ENCODE results near the gene LGI4.
"Not testable (repeated sequence)": the region's sequence is repeated elsewhere in the genome, so short reads cannot be mapped to it uniquely, and the experiment has no call there.

LGI4 gene

DNA sequence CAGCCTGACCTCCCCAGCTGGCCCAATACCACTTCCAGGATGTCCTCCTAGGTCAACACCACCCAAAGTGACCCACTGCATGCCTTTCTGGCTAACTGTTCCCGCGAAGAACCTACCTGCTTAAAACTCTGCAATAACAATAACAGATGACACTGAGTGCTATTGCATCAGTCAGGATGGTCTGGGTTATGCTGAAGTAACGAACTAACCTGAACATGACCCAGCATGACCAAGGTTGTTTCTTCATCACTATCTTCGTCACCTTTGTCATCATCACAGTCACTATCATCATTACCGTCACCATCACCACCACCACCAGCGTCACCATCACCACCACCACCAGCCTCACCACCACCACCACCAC is 29.8 kb downstream of the LGI4 start:
- no peak for DNase-seq

DNA sequence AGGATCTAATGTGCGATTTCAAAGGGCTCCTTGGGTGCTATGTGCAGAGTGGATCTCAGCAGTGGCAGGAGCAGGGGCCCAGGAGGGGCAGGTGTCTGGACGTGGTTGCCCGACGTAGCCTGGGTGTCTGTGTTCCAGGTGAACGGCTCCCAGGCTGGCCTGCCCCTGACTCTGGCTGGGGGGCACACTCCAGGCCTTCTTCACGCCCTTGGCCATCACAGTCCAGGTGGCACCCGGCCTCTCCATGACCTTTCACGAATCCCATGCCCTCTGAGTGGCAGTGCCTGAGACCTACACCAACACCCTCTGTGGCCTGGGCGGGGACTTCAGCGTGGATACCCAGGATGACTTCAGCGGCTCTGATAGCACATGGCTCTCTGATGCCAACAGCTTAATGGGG is 30.5 kb downstream of the LGI4 start:
- DNase-seq: no peak

DNA sequence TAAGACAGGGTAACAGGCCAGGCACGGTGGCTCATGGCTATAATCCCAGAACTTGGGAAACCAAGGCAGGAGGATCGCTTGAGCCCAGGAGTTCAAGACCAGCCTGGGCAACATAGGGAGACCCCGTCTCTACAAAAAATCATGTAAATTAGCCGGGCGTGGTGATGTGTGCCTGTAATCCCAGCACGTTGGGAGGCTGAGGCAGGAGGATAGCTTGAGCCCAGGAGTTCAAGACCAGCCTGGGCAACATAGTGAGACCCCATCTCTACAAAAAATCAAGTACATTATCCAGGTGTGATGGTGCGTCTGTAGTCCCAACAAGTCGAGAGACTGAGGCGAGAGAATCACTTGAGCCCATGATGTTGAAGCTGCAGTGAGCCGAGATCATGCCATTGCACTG is 31.2 kb downstream of the LGI4 start:
- DNase-seq: not testable (repeated sequence)

DNA sequence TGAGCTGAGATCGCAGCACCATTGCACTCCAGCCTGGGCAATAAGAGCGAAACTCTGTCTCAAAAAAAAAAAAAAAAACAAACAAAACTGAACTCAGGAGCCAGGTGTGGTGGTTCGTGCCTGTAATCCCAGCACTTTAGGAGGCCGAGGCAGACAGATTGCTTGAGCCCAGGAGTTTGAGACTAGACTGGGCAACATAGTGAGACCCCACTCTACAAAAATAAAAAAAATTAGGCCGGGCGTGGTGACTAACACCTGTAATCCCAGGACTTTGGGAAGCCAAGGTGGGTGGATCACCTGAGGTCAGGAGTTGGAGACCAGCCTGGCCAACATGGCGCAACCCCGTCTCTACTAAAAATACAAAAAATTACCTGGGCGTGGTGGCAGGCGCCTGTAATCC is 32.9 kb downstream of the LGI4 start:
- DNase-seq: not testable (repeated sequence)

DNA sequence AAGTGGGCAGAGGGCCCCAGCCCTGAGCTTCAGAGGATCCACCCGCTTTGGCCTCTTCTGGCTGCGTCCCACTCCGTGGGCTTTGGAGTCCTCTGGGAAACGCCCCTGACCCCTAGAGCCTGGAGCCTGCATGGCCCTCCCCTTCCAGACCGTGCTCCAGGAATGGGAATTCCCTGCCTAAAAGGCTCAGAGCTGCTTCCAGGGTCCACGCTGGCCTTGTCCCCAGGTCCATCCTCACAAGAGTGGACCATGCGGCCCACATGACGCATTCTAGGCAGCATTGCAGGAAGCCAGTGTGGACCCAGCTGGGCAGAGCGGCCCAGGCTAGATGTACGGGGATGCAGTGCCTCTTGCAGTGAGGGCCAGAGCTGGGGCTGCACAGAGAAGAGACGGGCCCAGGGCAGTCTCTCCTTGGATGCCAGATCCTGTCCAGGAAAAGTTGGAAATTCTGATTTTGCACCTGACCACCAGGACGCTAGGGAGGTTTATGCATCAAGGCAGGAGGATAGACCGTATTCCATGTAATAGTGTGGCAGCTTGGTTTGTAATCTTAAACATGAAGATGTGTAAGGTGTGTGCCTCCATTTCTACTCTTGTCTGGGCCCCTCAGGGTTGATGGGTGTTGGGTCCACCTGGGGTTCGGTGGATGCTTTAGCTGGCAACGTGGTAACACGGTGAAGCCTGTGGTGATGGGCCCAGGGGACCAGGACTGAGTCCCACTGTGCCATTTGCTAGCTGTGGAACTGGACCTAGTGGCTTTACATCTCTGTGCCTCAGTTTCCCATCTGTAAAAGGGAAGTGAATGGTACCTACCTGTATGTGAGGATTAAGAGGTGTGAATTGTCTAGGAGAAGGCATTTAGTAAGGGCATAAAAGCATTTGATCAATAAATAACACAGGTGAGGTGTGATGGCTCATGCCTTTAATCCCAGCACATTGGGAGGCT is 34.0 kb downstream of the LGI4 start:
- no peak for DNase-seq

DNA sequence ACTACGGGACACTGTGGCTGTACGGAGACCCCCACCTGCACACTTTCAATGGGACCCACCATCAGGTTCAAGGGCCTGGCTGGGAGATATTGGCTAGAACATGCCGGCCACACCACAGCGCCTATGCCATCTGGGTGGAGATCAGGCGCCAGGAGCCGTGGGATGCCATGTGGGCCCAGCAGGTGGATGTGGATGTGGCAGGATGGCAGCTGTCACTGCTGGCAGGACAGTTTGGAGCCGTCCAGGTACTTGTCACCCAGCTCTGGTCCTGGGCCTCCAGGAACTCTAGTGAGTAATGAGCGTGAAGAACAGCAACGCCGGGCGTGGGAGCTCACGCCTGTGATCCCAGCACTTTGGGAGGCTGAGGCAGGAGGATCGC is 35.0 kb downstream of the LGI4 start:
- DNase-seq: no peak

DNA sequence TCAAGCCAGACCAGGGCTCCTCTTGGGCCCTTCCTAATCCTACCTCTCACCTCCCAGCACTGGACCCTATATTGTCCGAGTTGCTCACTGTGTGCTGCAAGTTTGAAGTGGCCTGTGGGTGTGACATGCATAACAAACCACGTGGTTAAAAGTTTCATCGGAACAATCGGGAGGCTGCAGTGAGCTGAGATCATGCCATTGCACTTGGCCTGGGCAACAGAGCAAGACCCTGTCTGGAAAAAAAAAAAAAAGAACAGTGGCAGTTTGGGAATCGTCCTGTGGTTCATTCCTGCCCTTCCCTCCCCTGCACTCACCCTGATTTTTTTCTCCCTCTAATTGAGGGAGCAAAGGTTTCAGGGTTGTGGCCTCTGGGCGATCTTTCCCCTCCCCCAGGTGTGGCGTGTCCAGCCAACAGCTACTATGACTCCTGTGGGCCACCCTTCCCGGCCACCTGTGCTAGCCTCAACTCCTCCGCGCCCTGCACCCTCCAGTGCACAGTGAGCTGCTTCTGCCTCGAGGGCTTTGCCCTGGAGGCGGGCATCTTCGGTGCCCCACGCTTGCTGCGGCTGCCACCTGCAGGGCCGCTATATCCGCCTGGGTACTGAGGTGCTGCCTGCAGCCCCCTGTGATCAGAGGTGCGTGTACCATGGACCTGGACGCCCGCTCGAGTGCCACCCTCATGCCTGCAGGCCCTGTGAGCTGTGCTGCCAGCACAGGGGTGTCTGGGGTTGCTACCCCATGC is 35.5 kb downstream of the LGI4 start:
- DNase-seq: no peak

DNA sequence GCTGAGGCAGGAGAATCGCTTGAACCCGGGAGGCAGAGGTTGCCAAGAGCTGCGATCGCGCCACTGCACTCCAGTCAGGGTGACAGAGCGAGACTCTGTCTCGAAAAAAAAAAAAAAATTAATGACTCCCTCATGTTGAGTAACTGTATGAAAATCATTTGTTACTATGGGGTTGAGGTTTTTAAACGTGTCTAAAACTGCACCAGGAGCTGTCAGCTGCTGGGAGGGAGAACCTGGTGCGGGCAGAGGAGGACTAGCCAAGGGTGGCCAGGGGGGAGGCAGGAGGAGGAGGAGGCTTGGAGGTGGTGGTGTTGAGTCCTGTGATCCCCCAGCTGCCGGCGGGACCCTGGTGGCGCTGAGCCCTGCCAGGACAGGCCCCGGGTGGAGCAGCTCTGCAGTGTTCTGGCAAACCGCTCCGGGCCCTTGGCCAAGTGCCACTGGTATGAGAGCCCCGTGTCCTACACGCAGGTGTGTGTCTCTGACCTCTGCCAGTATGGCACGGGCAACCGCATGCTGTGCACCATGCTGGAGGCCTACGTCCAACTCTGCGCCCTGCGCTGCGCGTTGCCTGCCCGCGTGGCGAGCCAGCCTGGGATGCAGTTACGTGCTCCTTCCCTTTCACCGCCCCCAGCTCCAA is 36.3 kb downstream of the LGI4 start:
- no peak for DNase-seq

DNA sequence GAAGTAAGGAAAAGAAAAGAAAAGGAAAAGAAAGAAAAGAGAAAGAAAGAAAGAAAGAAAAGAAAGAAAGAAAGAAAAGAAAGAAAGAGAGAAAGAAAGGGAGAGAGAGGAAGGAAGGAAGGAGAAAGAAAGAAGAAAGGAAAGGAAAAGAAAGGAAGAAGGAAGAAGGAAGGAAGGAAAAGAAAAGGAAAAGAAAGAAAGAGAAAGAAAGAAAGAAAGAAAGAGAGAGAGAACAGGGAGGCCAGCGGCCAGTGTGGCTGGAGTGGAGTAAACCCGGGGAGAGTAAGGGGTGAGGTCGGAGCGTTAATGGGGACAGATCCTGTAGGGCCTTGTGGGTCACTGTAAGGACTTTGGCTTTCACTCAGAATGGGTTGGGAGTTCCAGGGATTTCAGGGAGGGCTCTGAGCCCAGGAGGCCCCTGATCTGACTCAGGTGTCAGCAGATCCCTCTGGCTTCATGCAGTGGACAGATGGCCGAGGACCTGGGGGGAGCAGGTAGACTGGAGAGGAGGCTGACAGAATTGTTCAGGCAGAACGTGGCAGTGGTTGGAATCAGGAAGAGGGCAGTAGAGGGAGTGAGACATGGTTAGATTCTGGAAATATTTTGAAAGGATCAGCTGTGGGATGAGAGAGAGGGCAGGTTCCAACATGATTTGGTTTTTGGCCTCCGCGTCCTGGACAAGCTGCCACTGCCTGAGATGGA is 39.0 kb downstream of the LGI4 start:
- DNase-seq: peak; percentile 66

DNA sequence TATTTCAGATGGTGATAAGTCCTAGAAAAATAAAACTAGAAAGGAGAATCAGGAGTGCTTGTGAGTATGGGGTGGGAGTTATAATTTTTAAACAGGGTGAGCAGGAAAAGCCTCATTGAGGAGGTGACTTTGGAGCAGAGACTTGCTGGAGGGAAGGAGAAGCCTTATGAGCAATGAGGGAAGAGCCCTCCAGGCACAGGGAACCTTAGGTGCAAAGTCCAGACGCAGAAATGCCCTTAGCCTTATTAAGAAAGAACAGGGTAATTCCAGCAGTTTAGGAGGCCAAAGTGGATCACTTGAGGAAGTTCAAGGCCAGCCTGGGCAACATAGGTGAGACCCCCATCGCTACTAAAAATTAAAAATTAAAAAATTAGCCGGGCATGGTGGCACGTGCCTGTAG is 40.2 kb downstream of the LGI4 start:
- no peak for DNase-seq

DNA sequence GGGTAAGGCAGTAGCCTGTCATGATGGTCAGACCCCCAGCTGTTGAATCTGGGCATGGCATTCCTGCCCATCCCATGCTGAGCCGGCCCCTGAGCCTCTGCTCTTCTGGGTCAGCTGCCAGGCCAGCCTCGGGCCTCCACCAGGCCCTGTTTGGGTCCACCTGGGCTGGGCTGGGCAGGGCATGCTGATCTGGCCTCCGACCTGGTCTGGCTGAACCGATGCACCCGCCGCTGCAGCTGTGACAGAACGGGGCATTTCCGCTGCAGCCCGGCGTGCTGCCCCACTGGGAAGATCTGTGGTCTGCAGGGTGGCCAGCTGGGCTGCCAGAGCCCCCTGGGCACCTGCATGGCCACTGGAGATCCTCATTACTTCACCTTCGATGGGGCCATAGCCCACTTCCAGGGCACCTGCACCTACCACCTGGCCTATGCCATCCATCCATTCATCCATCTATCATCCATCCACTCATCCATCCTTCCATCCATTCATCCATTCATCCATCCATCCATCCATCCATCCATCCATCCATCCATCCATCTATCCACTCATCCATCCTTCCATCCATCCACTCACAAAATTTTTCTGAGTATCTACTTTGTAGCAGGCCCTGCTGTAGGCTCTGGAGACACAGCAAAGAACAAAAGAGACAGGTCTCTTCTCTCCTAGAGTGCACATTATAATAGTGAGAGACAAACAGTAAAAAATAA is 40.8 kb downstream of the LGI4 start:
- no peak for DNase-seq

DNA sequence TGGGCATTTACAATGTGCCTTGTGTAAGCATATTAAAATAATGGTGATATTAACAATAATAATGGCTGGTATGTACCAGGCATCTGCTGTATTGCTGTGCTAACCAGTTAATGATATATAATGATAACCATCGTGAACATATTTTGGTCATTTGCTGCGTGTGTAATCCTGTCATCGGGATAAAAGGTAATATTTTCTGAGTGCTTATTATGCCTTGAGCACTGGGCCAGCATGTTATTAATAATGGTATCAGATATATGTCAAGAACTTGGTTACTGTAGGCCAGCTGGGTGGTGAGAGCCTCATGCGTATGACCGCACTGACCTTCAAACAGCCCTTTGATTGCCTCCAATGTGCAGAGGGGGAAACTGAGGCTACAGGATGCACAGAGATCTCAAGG is 41.4 kb downstream of the LGI4 start:
- no peak for DNase-seq

DNA sequence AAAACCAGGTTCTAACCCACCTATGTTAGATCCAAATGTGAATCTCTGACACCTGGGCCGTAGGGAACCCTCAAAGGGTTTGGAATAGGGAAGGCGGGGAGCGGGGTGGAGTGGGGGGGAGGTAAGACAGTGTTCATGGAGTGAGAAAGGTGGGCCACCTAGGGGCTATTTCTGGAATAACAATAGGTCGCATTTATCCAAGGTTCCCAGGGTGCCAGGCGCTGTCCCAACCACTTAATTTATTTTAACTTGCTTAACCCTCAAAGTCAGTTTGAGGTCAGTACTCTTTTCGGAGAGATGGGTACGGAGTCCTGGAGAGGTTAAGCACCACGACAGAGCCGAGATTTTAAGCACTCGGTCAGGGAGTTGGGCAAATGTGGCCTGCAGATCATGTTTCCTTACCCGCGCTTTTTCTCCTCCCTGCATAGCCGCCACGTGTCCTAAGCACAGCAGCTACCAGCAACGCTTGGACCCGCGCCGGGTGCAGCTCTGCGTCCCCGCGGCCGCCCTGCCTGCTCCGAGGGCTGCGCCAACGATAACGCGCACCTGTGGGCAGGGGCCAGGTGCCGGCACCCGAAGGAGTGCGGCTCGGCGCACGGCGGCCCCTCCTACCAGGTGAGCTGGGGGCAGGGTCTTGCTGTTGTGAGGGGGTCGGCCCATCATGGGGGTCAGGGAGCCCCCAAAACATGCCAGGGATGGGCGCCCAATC is 44.2 kb downstream of the LGI4 start:
- DNase-seq: peak; percentile 66

DNA sequence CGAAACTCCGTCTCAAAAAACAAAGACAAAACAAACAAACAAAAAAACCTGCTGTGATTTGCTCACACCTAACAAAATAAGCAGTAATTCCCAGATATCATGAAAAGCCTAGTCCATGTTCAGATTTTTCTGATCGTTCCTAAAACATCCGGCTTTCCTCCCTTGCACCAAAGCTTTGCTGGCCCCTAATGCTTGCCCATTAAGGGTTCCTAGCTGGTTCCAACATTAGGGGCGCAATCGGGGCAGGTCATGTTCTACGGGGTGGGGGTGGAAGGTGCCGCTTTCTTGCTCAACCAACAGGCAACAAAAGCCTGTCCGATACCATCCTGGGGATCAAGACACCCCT is 44.7 kb downstream of the LGI4 start:
- no peak for DNase-seq

DNA sequence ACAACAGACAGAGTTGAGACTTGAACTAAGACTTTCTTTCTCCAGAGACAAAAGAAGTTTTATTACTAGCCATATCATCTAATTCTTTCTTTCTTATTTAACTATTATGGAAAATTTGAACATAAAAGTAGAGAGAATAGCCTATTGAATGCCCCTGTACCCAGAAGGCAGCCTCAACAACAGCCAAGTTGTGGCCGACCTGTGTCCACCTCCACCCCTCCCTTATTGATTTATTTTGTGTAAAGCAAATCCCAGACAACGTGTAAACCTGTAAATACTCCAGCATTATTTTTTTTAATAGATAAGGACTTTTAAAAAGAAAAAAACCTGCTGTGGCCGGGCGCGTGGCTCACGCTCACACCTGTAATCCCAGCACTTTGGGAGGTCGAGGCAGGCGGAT is 45.3 kb downstream of the LGI4 start:
- no peak for DNase-seq

DNA sequence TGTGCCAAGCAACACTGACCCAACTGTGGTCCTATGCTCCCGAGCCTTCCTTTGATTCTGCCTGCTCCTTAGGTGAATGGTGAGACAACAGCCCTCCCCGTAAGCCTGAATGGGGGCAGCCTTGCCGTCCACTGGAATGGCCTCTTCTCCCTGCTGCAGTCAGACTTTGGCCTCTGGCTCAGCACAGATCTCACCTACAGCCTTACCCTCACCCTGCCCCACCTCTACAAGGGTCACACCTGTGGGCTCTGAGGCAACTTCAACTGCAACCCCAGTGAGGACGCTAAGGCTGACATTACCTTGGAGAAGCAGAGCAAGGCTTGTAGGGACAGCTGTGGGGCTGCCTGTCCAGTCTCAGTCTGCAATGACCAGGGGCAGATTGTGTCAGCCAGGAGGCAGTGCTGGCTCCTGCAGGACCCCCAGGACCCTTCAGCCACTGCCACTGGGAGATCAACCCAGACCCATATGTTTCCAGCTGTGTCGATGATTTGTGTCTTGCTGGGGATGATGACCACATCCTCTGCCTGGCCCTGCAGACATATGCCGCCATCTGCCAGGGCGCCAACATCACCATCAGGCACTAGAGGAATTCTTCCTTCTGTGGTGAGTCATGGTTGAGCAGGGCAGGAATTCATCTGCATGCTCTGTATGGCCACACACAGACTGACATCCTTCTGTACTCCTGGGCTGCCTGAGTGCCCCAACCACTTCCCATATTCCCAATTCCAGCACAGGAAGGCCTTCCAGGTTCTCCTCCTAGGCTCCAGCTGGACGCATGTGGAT is 46.5 kb downstream of the LGI4 start:
- DNase-seq: peak; percentile 77

DNA sequence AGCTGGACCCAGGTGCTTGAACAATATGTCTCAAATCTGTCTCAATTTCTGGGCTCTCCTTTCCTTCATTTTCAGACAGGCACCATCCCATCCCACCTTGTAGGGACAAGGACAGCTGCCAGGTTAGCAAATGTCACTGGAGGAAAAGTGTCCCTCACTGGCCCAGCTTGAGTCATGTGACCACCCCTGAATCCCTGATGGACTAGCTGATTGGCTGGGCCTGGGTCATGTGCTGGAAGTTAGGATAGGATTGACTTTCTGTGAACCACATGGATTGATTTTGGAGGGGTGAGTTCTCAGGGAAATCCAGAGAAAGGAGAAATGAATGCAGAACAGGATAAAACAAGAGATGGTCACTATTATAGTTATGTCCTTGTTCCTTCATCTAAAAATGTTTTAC is 47.5 kb downstream of the LGI4 start:
- no peak for DNase-seq

DNA sequence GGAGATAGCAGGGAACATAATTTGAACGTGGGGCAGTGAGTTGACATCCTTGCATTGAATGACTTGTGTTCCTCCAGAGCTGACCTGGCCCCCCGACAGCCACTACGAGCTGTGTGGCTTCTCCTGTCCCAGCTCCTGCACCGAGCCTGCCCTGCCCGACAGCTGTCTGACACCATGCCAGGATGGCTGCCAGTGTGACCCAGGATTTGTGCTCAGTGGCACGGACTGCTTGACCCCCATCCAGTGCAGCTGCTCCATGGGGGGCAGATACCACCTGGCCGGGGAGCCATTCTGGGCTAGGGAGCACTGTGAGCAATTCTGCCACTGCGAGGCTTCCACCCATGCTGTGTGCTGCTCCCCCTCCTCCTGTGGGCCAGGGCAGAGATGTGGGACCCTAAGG is 48.4 kb downstream of the LGI4 start:
- no peak for DNase-seq

DNA sequence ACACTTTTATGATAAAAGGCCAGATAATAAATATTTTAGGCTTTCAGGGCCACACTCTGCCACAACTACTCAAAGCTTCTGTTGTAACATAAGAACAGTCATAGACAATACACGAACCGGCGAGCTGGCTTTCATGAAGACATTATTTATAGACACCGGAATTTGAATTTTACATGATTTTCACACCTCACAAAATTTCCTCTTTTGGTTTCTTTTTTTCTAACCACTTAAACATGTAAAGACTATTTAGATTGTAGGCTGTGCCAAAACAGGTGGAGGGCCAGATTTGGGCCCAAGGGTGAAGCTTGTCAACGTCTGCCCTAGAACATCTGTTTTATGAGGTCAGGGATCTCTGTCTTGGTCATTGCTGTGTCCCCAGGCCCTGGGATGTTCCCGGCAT is 48.9 kb downstream of the LGI4 start:
- DNase-seq: no peak

DNA sequence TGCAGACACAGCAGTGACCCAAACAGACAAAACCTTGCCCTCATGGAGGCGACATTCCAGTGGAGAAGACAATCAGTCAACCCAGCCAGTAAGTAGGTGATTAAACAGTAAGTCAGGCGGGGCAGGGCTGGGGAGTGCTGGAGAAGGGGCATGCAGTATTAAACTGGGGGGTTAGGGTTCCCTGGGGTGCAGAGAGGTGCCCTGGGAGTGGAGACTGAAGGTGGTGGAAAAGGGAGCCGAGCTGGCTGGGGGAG is 50.4 kb downstream of the LGI4 start:
- DNase-seq: no peak

DNA sequence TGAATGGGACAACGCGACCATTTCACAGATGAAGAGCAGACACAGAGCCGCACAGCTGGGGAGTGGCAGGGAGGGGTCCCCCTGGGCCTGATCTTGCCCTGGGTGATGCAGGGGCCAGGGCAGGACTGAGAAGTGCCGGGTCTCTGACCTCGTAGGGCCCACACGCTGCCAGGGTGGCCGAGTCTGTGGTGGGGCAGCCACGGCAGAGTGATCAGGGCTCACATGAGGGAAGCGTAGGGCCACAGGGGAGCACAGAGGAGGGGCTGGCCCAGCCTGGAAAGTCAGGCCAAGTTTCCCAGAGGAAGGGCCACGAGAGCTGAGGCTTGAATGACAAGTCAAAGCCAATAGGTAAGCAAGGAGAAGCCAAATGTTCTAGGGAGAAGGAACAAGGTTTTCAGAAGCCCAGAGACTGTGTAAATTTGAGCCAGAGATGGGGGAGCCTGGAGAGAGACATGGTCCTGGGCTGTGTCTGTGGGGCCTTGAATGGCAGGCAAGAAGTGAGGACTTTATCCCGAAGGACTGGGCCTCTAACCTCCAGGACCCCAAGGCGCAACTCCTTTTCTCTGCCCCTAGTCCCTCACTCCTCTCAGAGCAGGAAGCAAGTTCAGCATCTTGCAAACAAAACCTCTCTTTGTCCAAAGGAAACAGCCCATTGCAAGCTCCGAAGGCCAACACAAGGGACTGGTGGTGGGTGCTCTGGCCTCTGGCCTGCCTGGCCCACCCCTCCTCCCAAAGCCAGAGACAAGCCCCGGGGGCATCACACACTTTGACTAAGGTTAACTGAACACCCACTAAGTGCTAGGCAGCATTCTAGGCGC is 51.0 kb downstream of the LGI4 start:
- DNase-seq: no peak

Measured in DMS 273 treated with DMSO at 0.1 percent for 48 hours (cell line).